ENCODE results near the gene CFAP53.

The CFAP53 gene

GRCh38 chr18:50192995-50193795 lies 73.1 kb downstream of the CFAP53 start:
- DNase-seq: no peak

GRCh38 chr18:50190926-50191325 lies 75.4 kb downstream of the CFAP53 start:
- no peak for DNase-seq

GRCh38 chr18:50190236-50190635 lies 76.1 kb downstream of the CFAP53 start:
- no peak for DNase-seq

- DNase-seq: no peak
Observed at GRCh38 chr18:50189160-50189559, 77.1 kb downstream of the CFAP53 start.

- DNase-seq: no peak
Observed at GRCh38 chr18:50188652-50189051, 77.6 kb downstream of the CFAP53 start.

- DNase-seq: no peak
Observed at GRCh38 chr18:50187659-50188058, 78.6 kb downstream of the CFAP53 start.

- no peak for DNase-seq
Observed at GRCh38 chr18:50186385-50186784, 79.9 kb downstream of the CFAP53 start.

- no peak for DNase-seq
Observed at GRCh38 chr18:50183556-50183955, 82.7 kb downstream of the CFAP53 start.

- no peak for DNase-seq
Observed at GRCh38 chr18:50182511-50182910, 83.8 kb downstream of the CFAP53 start.

GRCh38 chr18:50181590-50181989 lies 84.7 kb downstream of the CFAP53 start:
- no peak for DNase-seq

GRCh38 chr18:50179465-50179864 lies 86.8 kb downstream of the CFAP53 start:
- DNase-seq: no peak

GRCh38 chr18:50177294-50177992 lies 88.9 kb downstream of the CFAP53 start:
- DNase-seq: no peak
